Suprapubic skin (tissue), 4 donors: ENCODE results near the gene POLR3E. TPM values are rescaled to one million over a fixed set of nuclear protein-coding genes. Genes with fewer than 3 reads are reported as not detected.

Source experiments
- DNase-seq, 2 donors: peaks; one replicate each; pipeline ENCODE4 v3.0.0-alpha.2; 2019; ENCODE audit warnings: low spot score in 2 of 2
- H3K27ac ChIP-seq: fragments of 200-600 bp; sonication (generic); one replicate; pipeline ENCODE4 v1.5.1; 2019
- H3K27me3 ChIP-seq: fragments of 200-600 bp; sonication (generic); one replicate; pipeline ENCODE4 v1.5.1; 2019
- H3K36me3 ChIP-seq: fragments of 200-600 bp; sonication (generic); one replicate; pipeline ENCODE4 v1.5.1; 2019
- H3K4me1 ChIP-seq: fragments of 200-600 bp; sonication (generic); one replicate; pipeline ENCODE4 v1.5.1; 2019
- H3K4me3 ChIP-seq: fragments of 200-600 bp; sonication (generic); one replicate; pipeline ENCODE4 v1.5.1; 2019; ENCODE audit warnings: mild to moderate bottlenecking
- H3K9me3 ChIP-seq: fragments of 200-600 bp; sonication (generic); one replicate; pipeline ENCODE4 v1.5.1; 2019
- EP300 ChIP-seq: sonication (generic); formaldehyde crosslinking; IDR thresholded peaks from one replicate; pipeline ENCODE4 v1.6.1; 2017; ENCODE audit warnings: antibody characterized with exemption
- POLR2A ChIP-seq, 2 donors: fragments of 450-650 bp; IDR thresholded peaks; one replicate each; pipeline ENCODE4 v1.6.1; 2017; ENCODE audit warnings: antibody characterized with exemption in 2 of 2, mild to moderate bottlenecking in 2 of 2, moderate library complexity in 2 of 2
- POLR2AphosphoS5 ChIP-seq, 3 donors: sonication (generic); formaldehyde crosslinking; IDR thresholded peaks; one replicate each; pipeline ENCODE4 v1.6.1; 2017; ENCODE audit warnings: antibody characterized with exemption in 3 of 3
- WGBS: methylation state at CpG from one replicate; pipeline ENCODE4 v1.1.5; 2018; 5-methylcytosine and 5-hydroxymethylcytosine counted together
- total RNA-seq, 4 donors: library from RNA; depleted of rRNA; stranded (reverse); fragments of >200 nt; gene quantifications; one replicate each; pipeline ENCODE4 v1.1.0, GENCODE V29; 2016
- TF ChIP-seq, protein P1 (sequence below), 2 donors: fragments of 200-600 bp in 1 of 2; fragments of 450-650 bp in 1 of 2; sonication (generic) in 1 of 2; IDR thresholded peaks; one replicate each; pipeline ENCODE4 v1.5.1; 2016 to 2019; ENCODE audit warnings: antibody characterized with exemption in 2 of 2, mild to moderate bottlenecking in 1 of 2, moderate library complexity in 1 of 2

Gene POLR3E
- 100 to 1,000 TPM in 1 of 4 donors, 10 to 100 TPM in 3; 63.3 to 116 (median 89.0) TPM for total RNA-seq

DNA sequence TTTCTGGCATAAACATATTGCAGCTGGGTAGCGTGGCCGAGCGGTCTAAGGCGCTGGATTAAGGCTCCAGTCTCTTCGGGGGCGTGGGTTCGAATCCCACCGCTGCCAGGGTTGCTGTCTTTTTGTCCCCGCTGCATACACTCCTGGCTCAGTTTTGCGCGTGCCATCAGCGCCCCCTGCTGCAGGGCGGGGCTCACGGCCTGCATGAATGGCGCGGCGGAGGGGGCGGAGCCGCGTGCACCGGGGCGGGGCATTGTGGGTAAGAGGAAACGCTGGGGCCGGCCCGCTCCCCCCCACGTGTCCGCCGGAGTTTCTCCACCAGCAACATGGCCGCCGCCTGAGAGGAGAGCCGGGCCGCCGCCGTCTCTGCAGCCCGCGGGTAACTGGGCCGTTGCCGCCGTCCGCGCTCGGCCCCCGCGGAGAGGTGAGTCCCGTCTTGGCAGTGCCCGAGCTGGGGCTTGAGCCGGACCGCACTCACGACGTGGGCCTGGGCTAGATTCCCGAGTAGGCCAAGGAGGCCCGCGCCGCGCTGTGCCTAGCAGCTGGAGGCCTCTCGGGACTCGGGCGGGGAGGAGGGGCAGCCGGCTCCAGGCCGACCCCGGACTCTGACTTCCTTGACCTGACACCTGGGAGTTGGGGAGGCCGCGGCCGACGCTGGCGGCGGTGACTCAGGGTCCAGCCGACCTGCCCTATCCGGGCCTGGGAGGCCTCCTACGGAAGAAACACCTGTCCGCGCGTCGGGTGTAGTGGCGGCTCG lies at the start of gene POLR3E:
TSS of gene POLR3E (plus strand) at position 296 of the 757 bp plus-strand sequence. CDS start 5,560 bp downstream, outside the sequence.
- H3K36me3 ChIP-seq = no peaks in the 10 kb centered on the region
- no peaks in the 10 kb centered on the region for H3K9me3 ChIP-seq
- H3K4me3 ChIP-seq = peak within 1 kb of the TSS; percentile 89
- WGBS = under 1% methylated on average over 16 of the region's 76 CpGs
- peak; percentile 99 to 100 for DNase-seq
- H3K27ac ChIP-seq = peak within 1 kb of the TSS; percentile 96
- H3K27me3 ChIP-seq = no peaks in the 10 kb centered on the region
- TF ChIP-seq POLR2A (IDR thresholded peaks at IDR 0.05) (peak in 1 of 2 donors; percentile 38), EP300 (no peak), POLR2AphosphoS5 (IDR thresholded peaks at IDR 0.05) (peak; percentile 55 to 98 (median 79))
- TF ChIP-seq, protein P1, sequence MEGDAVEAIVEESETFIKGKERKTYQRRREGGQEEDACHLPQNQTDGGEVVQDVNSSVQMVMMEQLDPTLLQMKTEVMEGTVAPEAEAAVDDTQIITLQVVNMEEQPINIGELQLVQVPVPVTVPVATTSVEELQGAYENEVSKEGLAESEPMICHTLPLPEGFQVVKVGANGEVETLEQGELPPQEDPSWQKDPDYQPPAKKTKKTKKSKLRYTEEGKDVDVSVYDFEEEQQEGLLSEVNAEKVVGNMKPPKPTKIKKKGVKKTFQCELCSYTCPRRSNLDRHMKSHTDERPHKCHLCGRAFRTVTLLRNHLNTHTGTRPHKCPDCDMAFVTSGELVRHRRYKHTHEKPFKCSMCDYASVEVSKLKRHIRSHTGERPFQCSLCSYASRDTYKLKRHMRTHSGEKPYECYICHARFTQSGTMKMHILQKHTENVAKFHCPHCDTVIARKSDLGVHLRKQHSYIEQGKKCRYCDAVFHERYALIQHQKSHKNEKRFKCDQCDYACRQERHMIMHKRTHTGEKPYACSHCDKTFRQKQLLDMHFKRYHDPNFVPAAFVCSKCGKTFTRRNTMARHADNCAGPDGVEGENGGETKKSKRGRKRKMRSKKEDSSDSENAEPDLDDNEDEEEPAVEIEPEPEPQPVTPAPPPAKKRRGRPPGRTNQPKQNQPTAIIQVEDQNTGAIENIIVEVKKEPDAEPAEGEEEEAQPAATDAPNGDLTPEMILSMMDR (IDR thresholded peaks at IDR 0.05) = peak; percentile 92 to 94
- peaks cover 47% of the 10 kb centered on the region for H3K4me1 ChIP-seq

DNA sequence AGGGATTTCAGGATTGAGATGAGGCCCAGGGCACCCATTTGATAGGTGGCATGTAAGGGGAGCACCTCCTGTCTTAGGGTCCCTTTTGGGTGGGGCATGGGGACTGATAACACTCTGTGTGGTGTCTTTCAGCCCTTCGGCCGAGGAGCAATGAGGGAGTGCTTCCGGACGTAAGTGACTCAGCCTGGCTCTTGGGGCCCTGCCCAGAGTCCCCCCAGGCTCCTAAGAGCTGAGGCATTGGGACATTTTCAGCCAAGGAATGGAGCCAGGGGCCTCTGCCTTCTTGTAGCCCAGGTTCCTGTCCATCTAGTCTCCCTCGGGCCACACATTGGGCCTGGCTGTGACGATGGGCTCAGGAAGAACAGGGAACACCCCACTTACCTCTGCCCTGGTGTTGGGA lies 46.7 kb upstream of the POLR3E start:
- Histone ChIP-seq H3K27ac (no peak overlapping the region), H3K4me3 (no peak overlapping the region), H3K9me3 (no peaks in the 10 kb centered on the region), H3K36me3 (peaks cover 82% of the 10 kb centered on the region), H3K27me3 (no peaks in the 10 kb centered on the region), H3K4me1 (no peaks in the 10 kb centered on the region)
- TF ChIP-seq EP300 (no peak), POLR2A (IDR thresholded peaks at IDR 0.05) (no peak), POLR2AphosphoS5 (IDR thresholded peaks at IDR 0.05) (no peak)
- TF ChIP-seq, protein P1 (IDR thresholded peaks at IDR 0.05) = no peak
- 90% methylated on average over 6 of the region's 6 CpGs for WGBS
- DNase-seq = no peak

DNA sequence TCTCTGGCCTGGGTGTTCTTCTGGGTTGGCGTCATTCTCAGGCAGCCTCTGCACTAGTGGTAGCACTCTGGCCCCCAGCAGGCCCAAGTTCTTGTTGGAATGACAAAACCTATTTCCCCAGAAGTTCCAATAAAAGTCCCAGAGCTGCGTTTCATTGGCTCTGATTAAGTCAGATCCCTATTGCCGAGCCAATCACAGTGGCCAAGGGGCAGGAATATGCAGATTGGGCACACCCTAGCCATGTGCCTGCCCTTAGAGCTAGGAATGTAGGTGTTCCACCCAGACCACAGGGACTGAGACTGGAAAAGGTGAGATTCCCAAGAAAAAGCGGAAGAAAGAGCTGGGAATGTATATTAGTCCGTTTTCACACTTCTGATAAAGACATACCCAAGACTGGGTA lies 44.9 kb upstream of the POLR3E start:
- H3K36me3 ChIP-seq = peaks cover 97% of the 10 kb centered on the region
- DNase-seq = no peak
- no peaks in the 10 kb centered on the region for H3K27me3 ChIP-seq
- 72% methylated on average over 5 of the region's 5 CpGs for WGBS
- H3K27ac ChIP-seq = no peak overlapping the region
- no peaks in the 10 kb centered on the region for H3K9me3 ChIP-seq
- no peak overlapping the region for H3K4me3 ChIP-seq
- no peaks in the 10 kb centered on the region for H3K4me1 ChIP-seq
- TF ChIP-seq EP300 (no peak), POLR2AphosphoS5 (IDR thresholded peaks at IDR 0.05) (no peak), POLR2A (IDR thresholded peaks at IDR 0.05) (no peak)
- TF ChIP-seq, protein P1 (IDR thresholded peaks at IDR 0.05) = no peak

GRCh38 chr16:22253272-22253671 lies 43.9 kb upstream of the POLR3E start:
- Histone ChIP-seq H3K4me3 (no peak overlapping the region), H3K9me3 (no peaks in the 10 kb centered on the region), H3K36me3 (peaks cover 98% of the 10 kb centered on the region), H3K27ac (no peak overlapping the region), H3K4me1 (no peaks in the 10 kb centered on the region), H3K27me3 (no peaks in the 10 kb centered on the region)
- 93% methylated on average over 5 of the region's 5 CpGs for WGBS
- TF ChIP-seq POLR2A (IDR thresholded peaks at IDR 0.05) (no peak), EP300 (no peak), POLR2AphosphoS5 (IDR thresholded peaks at IDR 0.05) (no peak)
- TF ChIP-seq, protein P1 (IDR thresholded peaks at IDR 0.05) = no peak
- DNase-seq = no peak

DNA sequence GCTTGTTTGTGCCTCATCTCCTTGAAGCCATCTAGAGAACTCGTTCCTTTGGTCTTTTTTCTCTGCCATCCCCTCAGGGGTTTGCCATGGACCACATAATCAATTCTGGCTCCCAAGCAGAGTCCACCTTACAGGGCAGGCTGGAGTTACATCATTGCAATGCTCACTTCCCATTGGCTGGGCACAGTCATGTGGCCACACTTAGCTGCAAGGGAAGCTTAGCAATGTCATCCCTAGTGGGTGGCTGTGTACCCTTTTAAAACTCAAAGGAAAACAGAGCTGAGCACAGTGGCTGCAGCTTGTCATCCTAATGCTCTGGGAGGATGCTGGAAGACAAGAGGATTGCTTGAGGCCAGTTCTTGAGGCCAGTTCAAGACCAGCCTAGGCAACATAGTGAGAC lies 41.9 kb upstream of the POLR3E start:
- 100% methylated on average over 1 of the region's 1 CpG for WGBS
- H3K4me3 ChIP-seq = no peak overlapping the region
- no peak overlapping the region for H3K27ac ChIP-seq
- DNase-seq = no peak
- H3K4me1 ChIP-seq = no peaks in the 10 kb centered on the region
- TF ChIP-seq POLR2AphosphoS5 (IDR thresholded peaks at IDR 0.05) (no peak), POLR2A (IDR thresholded peaks at IDR 0.05) (no peak), EP300 (no peak)
- TF ChIP-seq, protein P1 (IDR thresholded peaks at IDR 0.05) = no peak
- peaks cover 99% of the 10 kb centered on the region for H3K36me3 ChIP-seq
- H3K9me3 ChIP-seq = no peaks in the 10 kb centered on the region
- H3K27me3 ChIP-seq = no peaks in the 10 kb centered on the region
